Measurements from ENCODE around the gene KIRREL3. TPM values are rescaled to one million over a fixed set of nuclear protein-coding genes. Genes with fewer than 3 reads are reported as not detected.

The KIRREL3 gene
- total and polyA plus RNA-seq, 2 of the 4 experiments (the other 2 are of a cell fraction) = 10.9 to 15.9 TPM

DNA sequence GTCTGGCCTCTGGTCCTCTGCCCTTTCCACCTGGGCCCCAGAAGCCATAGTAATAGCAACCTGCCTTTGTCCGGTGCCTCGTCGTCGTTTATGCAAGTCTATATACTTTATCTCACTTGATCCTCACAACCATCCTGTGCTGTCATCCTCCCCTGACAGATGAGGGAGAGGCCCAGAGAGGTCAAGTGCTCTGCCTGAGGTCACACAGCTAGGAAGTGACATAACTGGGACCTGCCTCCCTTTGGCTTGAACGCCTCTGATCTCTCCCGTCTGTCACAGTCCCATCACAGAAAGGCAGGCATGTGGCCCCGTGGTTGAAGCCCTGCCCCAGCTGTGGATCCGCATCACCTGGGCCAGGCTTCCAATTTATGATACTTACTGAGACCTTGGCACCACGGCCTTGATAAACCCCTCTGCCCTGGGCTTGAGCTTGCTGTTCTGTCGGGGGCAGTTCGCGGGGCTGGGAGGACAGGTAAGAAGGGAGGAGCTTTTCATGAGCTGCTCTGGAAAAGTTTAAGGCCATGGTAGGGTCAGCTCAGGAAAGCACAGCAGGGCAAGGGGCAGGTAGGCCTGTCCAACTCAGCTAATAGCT, 398.1 kb downstream of the KIRREL3 start:
- dilution Hi-C loops (cut with HindIII; ENCODE audit: low sequenced_read_pairs, unreplicated experiment) (no loop called here), in situ Hi-C loops (cut with MboI; ENCODE audit: low sequenced_read_pairs) (loop anchor here (10.0 to 25.0 kb wide), 2 partner anchors 298 to 735 kb away; partner anchors contain the start of gene DCPS), intact Hi-C loops (cut with micrococcal nuclease) (loop anchor here (10.0 kb wide), 1 partner anchor 288 kb away; no protein-coding TSS in a partner anchor)
- Histone ChIP-seq H4K8ac (ENCODE audit: low read depth in 2 of 2, low read length in 2 of 2) (no peak overlapping the region), H3K4me1 (ENCODE audit: control insufficient read depth, insufficient read depth, low read length) (no peaks in the 10 kb centered on the region), H3K4me2 (ENCODE audit: low read depth, low read length) (no peak overlapping the region), H3K56ac (ENCODE audit: extremely low read depth, insufficient read depth, low read length) (no peak overlapping the region), H2AFZ (replicated peaks; ENCODE audit: low read length, poor library complexity) (no peak overlapping the region), H3K79me1 (ENCODE audit: low read depth in 1 of 2, low read length in 2 of 2) (no peaks in the 10 kb centered on the region; a peak in 1 of 4 replicates), H2BK15ac (ENCODE audit: low read depth, low read length) (no peak overlapping the region), H3K9me1 (ENCODE audit: insufficient read depth, low read length) (no peaks in the 10 kb centered on the region), H3K23ac (ENCODE audit: low read depth, low read length) (no peak overlapping the region), H2AK9ac (replicated peaks; ENCODE audit: low read depth, low read length, poor library complexity) (no peak overlapping the region), H3K27me3 (ENCODE audit: control insufficient read depth, insufficient read depth, low read length) (no peaks in the 10 kb centered on the region), H3K14ac (replicated peaks; ENCODE audit: low read depth, low read length) (no peak overlapping the region), H2BK20ac (ENCODE audit: low read depth, low read length) (no peak overlapping the region), H3K9ac (ENCODE audit: low read depth, low read length) (no peak overlapping the region), H4K91ac (ENCODE audit: insufficient read depth, low read depth, low read length) (no peak overlapping the region), H3K27ac (ENCODE audit: insufficient read depth, low read length) (no peak overlapping the region), H3K9me3 (ENCODE audit: control insufficient read depth, insufficient read depth, low read length) (no peaks in the 10 kb centered on the region), H3K4me3 (ENCODE audit: insufficient read depth, low read depth, low read length) (no peak overlapping the region), H3K36me3 (ENCODE audit: control insufficient read depth, insufficient read depth, low read length) (no peaks in the 10 kb centered on the region), H4K20me1 (ENCODE audit: insufficient read depth, low read length) (no peaks in the 10 kb centered on the region), H4K5ac (ENCODE audit: low read depth, low read length) (no peak overlapping the region), H2BK5ac (ENCODE audit: low read depth, low read length, poor library complexity, severe bottlenecking) (no peak overlapping the region), H2BK120ac (ENCODE audit: low read depth, low read length) (no peak overlapping the region), H2AK5ac (ENCODE audit: low read depth, low read length) (no peak overlapping the region), H3K4ac (ENCODE audit: low read depth, low read length) (no peak overlapping the region), H3K18ac (ENCODE audit: low read depth, low read length) (no peak overlapping the region)
- no TSS peak for BruUV-seq (replicated peaks)
- CTCF ChIA-PET = no interaction called here
- no peak for DNase-seq
- ATAC-seq (ENCODE audit: low read depth) = no peak
- no CpG with 5 or more reads among the region's 12 CpGs for WGBS, 2 experiments (ENCODE audit: extremely low coverage in 2 of 2, insufficient read length in 1 of 2)
- POLR2A ChIA-PET (ENCODE audit: unreplicated experiment) = no interaction called here
- TF ChIP-seq RCOR1 (IDR thresholded peaks at IDR 0.05; ENCODE audit: insufficient replicate concordance, low read length) = no peak
- TF ChIP-seq, protein P1, sequence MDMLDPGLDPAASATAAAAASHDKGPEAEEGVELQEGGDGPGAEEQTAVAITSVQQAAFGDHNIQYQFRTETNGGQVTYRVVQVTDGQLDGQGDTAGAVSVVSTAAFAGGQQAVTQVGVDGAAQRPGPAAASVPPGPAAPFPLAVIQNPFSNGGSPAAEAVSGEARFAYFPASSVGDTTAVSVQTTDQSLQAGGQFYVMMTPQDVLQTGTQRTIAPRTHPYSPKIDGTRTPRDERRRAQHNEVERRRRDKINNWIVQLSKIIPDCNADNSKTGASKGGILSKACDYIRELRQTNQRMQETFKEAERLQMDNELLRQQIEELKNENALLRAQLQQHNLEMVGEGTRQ (IDR thresholded peaks at IDR 0.05; ENCODE audit: low read depth, low read length) = no peak
- TF ChIP-seq MAFK (IDR thresholded peaks at IDR 0.05; ENCODE audit: low read depth, low read length) = no peak
- TF ChIP-seq POLR2A (IDR thresholded peaks at IDR 0.05; ENCODE audit: low read depth, low read length) = no peak
- no peak for TF ChIP-seq BHLHE40 (IDR thresholded peaks at IDR 0.05; ENCODE audit: low read depth, low read length)
- no peak for TF ChIP-seq MAZ (IDR thresholded peaks at IDR 0.05; ENCODE audit: borderline replicate concordance, low read depth, low read length)
- no peak for TF ChIP-seq RAD21 (IDR thresholded peaks at IDR 0.05; ENCODE audit: low read length)
- no peak for TF ChIP-seq RFX5 (IDR thresholded peaks at IDR 0.05; ENCODE audit: low read depth, low read length)
- TF ChIP-seq CHD1 (IDR thresholded peaks at IDR 0.05; ENCODE audit: low read depth, low read length) = no peak
- no peak for TF ChIP-seq CEBPB (IDR thresholded peaks at IDR 0.05; ENCODE audit: low read depth, low read length)
- TF ChIP-seq, protein P2, sequence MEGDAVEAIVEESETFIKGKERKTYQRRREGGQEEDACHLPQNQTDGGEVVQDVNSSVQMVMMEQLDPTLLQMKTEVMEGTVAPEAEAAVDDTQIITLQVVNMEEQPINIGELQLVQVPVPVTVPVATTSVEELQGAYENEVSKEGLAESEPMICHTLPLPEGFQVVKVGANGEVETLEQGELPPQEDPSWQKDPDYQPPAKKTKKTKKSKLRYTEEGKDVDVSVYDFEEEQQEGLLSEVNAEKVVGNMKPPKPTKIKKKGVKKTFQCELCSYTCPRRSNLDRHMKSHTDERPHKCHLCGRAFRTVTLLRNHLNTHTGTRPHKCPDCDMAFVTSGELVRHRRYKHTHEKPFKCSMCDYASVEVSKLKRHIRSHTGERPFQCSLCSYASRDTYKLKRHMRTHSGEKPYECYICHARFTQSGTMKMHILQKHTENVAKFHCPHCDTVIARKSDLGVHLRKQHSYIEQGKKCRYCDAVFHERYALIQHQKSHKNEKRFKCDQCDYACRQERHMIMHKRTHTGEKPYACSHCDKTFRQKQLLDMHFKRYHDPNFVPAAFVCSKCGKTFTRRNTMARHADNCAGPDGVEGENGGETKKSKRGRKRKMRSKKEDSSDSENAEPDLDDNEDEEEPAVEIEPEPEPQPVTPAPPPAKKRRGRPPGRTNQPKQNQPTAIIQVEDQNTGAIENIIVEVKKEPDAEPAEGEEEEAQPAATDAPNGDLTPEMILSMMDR (conservative IDR thresholded peaks at IDR 0.05; ENCODE audit: low read depth, low read length) = no peak
- TF ChIP-seq, protein P3, sequence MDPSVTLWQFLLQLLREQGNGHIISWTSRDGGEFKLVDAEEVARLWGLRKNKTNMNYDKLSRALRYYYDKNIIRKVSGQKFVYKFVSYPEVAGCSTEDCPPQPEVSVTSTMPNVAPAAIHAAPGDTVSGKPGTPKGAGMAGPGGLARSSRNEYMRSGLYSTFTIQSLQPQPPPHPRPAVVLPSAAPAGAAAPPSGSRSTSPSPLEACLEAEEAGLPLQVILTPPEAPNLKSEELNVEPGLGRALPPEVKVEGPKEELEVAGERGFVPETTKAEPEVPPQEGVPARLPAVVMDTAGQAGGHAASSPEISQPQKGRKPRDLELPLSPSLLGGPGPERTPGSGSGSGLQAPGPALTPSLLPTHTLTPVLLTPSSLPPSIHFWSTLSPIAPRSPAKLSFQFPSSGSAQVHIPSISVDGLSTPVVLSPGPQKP (IDR thresholded peaks at IDR 0.05; ENCODE audit: borderline replicate concordance, low read depth, low read length) = no peak
- no peak for TF ChIP-seq FOS (IDR thresholded peaks at IDR 0.05; ENCODE audit: low read depth, low read length)
- no peak for TF ChIP-seq SMC3 (IDR thresholded peaks at IDR 0.05; ENCODE audit: low read depth, low read length)

All from IMR-90 (cell line).